ENCODE data around the gene CDK3.

The CDK3 gene

DNA sequence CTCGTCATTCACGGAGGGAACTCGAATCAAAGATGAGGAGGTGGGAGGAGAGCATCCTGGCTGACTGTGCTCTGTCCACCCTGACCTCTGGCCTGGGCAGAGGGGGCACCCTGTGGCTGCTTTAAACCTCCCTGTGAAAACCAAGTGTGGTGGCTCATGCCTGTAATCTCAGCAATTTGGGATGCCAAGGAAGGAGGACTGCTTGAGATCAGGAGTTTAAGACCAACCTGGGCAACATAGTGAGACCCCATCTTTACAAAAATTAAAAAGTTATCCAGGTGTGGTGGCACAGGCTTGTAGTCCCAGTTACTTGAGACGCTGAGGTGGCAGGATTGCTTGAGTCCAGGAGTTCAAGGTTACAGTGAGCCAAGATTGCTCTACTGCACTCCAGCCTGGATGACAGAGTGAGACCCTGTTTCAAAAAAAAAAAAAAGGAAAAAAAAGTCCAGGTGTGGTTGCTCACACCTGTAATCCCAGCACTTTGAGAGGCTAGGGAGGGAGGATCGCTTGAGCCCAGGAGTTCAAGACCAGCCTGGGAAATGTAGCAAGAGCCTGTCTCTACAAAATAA lies 5.8 kb upstream of the CDK3 start:
- DNase-seq = no peak

DNA sequence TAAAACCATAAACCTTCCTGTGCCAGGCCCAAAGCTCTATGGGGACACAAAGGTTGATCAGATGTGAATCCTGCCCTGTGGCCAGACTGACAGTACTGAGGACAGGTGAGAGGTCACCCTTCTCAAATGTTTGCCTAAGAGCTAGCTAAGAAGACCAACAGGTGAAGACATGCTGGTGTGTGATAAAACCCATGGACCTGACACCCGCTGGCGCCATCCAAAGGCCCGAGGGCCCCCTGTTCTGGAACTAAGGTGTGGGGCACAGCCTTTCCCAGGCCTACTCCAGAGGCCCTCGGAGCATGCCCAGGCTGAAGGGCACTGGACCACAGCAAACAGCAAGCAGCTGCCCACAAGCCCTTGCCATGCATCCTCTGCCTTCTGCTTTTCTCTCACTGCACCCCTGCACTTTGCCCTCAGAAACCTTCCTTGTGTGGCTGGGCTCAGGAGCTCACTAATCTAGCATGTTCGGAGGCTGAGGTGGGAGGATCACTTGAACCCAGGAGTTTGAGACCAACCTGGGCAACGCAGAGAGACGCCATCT lies 5.2 kb upstream of the CDK3 start:
- DNase-seq = no peak

DNA sequence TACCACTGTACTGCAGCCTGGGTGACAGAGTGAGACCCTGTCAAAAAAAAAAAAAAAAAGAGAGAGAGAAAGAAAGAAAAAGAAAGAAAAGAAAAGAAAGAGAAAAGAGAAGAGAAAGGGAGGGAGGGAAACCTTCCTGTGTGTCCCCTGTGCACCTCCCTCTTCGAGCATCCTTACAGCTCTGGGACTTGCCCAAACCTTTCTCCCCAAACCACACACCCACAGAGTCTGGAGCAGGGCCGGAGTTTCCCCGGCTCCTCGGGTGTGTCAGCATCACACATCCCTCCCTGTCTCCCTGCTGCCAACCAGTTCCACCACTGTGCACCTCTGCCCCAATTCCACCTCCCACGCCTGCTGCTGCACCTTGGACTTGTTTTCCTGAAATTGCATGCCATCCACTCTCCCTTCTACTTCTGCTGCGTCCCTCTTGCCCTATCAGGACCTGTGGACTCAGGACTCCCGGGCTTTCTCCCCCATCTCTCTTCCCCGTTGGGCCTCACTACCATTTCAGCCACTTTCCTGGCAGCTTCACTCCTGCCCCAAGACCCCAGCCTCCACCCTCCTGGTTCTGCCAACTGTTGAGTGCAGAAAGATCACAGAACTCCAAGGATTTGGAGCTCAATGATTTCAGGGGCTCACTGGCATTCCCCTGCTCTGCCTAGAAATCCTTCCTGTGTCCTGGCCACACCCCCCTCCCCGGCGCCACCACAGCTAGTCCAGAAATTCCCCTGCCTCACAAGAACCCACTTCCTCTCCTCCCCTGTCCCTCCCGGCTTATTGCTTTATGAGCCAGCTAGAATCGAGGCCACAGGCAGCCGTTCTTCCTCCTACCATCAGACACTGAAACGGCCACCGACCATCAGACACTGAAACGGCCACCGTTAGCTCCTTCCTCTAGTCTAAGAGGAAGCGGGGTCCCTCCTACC lies 3.7 kb upstream of the CDK3 start:
- DNase-seq = peak; percentile 82 to 88

DNA sequence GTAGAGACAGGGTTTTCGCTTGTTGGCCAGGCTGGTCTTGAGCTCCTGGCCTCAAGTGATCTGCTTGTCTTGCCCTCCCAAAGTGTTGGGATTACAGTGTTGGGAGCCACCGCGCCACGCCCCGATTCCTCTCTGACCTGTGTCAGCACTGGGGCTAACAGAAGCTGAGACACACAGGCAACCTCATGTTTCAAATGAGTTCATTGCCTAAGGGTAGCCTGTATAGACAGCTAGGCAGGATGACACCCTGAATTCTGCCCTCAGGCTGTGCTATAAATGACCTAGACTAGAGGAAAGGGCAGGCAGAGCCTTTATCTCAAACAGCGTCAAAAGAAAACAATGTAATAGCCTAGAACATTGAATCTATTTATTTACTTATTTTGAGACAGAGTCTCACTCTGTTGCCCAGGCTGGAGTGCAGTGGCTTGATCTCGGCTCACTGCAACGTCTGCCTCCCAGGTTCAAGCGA lies 2.3 kb upstream of the CDK3 start:
- DNase-seq = no peak

DNA sequence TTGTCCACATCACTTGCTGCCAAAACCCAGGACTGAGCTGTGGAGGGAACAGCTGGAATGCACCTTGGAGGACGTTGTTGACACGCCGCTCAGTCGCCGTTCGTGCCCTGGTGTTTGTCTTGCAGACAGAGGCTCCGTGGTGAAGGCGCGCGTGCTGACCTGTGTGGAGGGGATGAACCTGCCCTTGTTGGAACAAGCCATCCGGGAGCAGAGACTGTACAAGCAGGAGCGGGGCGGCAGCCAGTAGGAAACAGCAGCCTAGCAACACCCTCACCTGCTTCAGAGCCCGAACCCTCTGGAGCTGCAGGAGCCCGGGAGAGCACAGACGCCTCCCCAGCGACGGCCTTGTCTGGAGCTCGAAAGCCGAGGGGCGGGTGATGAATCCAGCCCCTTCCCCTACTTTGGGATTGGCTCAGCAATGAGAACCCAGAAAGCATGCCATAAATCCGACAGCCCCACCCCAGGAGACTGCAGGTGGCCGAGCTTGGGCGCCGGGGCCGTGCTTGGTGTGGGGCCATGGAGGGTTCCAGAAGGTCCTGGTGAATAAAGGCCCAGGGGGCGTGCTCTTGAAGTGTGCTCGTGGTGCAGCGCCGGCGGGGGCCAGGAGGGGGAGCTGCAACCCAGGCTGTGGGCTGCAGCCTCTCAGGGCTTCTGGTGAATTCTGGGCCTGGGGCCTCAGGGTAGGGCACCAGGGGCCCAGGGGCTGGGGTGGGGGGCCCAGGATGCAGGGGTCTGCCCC lies 470 bp upstream of the CDK3 start:
- peak; percentile 57 to 65 for DNase-seq

DNA sequence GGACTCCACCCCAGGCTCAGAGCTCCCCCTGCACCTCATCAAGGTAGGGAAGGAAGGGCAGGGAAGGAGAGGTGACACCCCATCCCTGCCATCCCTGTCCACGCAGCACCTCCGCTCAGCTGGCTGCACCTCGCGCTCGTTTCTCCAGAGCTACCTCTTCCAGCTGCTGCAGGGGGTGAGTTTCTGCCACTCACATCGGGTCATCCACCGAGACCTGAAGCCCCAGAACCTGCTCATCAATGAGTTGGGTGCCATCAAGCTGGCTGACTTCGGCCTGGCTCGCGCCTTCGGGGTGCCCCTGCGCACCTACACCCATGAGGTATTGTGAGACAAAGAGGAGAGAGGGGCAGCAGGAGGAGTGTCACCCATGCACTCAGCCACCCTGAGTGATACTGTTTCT lies 1.4 kb downstream of the CDK3 start:
- no peak for DNase-seq

DNA sequence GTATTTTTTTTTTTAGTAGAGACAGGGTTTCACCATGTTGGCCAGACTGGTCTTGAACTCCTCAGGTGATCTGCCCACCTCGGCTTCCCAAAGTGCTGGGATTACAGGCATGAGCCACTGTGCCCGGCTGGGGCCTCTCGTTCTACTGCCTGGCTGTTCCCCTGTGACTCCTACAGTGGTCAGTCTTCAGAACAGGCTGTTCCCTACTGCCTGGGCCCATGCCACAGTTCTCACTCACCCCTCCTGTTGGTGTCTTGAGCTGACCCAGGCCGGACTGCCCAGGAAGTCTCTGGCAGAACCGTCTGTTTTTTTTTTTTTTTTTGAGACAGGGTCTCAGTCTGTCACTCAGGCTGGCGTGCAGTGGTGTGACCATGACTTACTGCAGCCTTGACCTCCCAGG lies 3.3 kb downstream of the CDK3 start:
- DNase-seq = no peak

DNA sequence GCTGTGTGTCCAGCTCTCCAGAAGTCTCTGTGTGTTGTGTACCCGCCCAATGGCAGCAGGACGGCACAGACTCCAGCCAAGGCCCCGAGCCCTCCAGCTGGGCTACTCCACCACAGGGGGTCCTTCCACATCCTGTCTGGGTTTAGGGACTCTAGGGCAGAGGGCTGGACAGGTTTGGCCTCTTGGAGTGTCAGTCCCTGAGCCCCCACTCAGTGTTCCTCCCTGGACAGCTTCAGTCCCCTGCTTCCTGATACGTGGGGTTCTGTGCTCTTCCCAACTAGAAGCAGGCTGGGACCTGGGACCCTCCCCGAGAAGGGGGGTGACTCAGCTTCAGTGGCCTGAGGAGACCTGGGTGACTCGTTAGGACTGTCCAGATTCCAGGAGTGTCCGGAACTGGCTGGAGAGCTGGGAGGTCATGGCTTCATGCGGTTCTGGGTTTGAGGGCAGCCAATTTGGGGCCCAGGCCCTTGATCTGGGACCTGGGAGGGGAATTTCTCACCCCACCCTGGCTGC lies 4.2 kb downstream of the CDK3 start:
- DNase-seq = no peak

DNA sequence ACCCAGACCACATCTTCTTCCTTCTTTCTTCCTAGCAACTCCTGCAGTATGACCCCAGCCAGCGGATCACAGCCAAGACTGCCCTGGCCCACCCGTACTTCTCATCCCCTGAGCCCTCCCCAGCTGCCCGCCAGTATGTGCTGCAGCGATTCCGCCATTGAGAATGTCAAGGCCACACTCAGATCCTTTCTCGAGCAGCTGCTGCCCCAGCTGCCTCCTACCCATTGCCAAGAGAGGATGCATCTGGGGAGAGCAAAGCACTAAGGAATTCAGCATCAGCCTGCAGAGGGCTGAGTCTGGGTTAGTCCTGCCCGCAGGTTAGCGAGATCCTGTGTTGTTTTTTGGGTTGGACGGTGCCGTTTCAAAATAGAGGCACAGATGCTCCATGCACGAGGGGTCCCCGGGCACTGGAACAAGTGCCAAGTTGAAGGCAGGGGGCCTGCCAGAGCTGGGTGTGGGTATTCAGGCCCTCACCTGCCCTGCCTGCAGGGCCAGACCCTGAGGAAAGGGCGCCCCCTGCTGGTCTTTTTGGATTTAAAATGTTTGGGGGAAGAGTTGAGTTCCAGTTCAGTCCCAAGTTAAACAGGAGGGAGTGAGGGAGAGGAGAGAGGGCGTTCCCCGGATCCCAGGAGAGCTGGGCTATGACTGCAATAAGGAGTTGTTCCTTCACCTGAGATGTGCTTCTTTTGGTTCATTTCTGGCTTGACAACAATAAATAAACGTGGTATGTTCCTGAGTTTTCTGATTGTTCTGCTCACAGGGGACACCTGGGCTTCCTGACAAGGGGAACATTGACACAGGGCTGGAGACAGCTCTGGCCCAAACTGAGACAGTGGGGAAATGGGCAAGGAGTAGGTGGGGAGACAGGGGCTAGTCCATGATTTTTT lies 4.9 kb downstream of the CDK3 start:
- DNase-seq = peak; percentile 70 to 74

DNA sequence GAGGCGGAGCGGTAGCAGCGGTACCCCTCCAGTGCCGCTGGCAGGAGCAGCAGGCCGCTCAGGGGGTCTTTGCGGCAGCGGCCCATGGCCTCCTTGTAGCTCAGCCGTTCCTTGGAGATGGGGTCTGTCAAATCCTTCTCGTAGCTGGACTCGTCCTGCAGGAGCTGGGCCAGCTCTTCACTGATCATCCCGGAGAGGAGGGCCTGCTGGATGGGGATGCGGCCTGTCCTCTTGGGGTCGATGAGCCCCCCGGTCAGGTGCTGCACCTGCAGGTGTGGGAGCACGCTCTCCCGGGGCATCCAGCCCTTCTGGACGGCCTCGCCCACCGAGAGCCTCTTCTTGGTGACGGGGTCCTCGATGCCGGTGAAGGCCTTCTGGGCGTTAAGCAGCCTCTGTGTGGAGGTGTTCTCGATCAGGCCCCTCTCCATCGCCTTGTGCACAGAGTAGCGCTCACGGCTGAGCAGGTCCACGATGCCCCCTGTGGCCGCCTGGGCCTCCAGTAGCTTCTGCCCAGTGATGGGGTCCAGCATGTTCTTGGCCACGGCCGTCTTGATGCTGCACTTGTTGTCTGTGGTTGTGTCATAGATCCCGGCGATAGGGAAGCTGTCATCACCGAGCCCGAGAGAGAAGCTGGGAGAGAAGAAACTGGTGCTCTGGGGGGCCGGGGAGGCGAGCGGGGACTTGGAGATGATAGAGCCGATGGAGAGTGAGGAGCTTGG lies 6.6 kb downstream of the CDK3 start:
- DNase-seq = no peak

DNA sequence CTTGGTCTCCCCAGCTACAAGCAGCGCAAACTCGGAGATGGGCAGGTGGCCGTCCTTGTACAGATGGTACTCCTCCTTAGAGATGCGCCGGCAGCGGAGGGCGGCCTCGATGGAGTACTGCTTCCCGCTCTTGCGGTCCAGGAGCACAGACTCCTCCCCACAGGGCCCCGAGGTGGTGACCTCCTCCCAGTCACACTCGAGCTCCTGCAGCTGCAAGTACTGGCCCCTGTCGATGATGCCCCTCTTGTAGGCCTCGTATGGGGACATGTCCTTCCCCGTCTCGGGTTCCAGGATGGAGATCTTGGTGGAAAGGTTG lies 7.2 kb downstream of the CDK3 start:
- no peak for DNase-seq

DNA sequence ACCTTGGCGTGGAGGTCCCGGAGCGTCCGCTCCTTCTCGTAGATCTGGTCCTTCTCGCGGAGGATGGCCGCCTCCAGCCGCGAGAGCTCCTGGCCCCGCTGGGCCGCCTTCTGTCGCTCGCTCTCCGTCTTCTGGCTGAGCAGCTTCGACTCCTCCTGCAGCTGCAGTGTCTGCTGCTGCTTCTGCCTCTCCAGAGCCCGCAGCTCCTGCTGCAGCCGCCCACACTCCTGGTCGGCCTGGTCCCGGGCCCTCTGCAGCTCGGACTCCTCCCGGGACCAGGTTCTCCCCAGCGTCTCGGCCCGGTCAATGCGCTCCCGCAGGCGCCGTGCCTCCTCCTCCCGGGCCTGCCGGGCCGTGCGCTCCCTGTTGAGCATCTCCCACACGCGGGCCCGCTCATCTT lies 7.6 kb downstream of the CDK3 start:
- DNase-seq = no peak

DNA sequence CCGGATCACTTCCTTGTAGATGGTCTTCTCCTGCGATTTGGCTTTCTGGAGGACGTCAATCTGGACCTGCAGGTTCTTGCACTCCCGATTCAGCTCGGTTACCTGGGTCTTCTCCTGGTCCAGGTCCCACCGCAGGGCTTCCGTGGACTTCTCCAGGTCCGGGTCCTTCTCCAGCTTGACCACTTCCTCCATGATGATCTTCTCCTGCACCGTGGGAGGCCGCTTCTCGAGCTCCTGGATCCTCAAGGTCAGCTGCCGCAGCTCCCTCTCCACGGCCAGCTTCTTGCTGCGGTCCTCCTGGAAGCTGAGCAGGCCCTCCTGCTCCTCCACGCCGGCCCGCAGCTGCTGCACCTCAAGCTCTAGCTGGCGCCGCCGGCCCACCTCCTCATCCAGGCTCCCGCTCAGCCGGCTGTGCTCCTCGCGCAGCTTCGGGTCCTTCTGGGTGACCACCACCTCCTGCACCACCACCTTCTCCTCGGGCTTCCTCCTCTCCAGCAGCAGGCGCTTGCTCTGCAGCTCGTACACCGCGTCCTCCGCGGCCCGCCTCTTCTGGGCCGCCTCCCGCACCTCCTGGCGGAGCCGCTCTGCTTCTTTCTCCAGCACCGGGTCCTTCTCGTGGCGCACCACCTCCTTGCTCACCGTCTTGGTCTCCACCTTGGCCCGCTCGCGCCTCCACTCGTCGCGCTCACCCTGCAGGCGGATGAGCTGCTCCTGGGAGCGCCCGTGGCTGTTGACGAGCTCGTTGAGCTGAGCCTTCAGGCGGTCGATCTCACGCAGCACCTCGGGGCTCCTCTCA lies 8.2 kb downstream of the CDK3 start:
- no peak for DNase-seq

DNA sequence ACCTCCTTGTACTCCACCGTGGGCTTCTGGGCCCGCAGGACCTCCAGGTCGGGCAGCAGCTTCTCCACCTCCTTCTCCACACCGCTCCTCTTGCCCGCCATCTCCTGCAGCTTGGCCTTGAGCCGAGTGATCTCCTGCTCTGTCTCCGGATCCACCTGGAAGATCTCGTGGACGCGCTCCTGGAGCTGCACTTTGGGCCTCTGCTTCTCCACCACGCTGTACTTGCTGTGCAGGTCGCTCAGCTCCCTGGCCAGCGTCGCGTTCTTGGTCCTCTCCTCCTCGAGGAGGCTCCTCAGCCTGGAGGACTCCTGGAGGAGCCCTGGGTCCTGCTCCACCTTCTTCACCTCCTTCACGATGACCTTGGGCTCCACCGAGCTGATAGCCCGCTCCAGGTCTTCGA lies 8.8 kb downstream of the CDK3 start:
- DNase-seq = no peak

DNA sequence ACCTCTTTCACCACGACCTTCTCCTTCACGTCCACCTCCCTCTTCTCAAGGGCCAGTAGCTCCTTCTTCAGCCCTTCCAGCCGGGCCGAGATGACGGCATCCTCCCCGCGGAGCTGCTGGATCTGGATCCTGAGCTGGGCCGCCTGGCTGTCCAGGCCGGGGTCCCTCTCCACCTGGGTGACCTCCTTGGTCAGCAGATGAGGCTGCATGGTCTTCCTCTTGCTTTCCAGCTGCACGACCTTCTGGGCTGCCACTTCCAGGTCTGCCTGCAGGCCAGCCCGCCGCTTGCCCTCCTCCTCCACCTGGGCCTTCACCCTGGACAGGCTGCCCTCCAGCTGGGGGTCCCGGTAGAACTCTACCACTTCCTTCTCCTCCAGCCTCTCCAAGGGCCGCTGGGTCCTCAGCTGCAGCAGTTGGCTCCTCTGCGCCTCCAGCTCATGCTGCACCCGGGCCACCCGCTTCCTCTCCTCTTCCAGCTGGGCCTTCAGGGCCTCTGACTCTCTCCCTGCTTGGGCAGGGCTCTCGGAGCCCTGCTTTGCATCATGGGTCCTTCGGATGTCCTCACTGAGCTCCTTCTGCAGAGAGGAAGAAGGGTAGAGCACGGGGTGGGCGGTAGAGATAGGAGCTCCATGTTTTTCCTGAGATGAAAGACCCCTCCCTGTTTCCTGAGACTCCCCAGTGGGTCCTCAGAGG lies 9.5 kb downstream of the CDK3 start:
- peak in 1 of 2 donors; percentile 20 for DNase-seq

DNA sequence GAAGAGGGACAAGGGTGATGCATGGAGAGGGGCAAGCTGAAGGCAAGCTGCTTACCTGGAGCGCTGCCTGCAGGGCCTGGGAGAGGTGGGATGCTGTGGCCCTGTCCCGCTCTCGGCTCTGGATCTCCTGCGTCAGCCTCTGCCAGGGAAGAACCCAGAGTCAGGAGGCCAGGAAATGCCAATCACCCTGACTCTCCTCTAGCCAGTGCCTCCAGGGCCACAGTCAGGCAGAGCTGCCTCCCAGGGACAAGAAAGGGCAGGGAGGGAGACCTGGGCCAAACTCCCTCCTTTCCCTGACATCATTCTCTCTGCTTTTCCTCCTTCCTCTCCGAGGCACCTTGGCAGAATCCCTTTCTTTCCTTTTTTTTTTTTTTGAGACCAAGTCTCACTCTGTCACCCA lies 11.3 kb downstream of the CDK3 start:
- no peak for DNase-seq

DNA sequence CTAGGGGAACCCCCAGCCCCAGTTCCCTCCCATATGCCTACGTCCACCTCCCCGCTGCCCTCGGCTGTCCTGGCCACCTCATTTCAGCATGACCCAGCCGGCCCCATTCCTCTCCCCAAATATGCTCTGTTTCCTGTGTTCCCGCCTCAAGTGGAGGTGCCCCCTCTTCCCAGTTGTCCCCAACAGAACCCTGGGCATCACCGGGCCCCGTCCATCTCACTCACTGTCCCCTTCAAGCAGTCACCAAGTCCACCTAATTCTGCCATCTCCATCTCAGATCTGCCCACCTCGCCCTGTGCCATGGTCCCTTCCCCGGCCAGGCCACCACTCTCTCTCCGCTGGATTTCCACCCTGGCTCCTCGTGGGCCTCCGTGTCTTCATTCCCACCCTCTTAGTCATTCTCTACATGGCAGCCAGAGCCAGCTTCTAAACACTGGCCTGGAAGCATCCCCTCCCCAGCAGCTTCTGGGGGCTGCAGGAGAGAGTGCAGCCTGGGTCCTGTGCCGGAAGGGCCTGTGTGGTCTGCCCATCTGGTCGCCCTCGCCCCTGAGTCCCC lies 12.8 kb downstream of the CDK3 start:
- no peak for DNase-seq

DNA sequence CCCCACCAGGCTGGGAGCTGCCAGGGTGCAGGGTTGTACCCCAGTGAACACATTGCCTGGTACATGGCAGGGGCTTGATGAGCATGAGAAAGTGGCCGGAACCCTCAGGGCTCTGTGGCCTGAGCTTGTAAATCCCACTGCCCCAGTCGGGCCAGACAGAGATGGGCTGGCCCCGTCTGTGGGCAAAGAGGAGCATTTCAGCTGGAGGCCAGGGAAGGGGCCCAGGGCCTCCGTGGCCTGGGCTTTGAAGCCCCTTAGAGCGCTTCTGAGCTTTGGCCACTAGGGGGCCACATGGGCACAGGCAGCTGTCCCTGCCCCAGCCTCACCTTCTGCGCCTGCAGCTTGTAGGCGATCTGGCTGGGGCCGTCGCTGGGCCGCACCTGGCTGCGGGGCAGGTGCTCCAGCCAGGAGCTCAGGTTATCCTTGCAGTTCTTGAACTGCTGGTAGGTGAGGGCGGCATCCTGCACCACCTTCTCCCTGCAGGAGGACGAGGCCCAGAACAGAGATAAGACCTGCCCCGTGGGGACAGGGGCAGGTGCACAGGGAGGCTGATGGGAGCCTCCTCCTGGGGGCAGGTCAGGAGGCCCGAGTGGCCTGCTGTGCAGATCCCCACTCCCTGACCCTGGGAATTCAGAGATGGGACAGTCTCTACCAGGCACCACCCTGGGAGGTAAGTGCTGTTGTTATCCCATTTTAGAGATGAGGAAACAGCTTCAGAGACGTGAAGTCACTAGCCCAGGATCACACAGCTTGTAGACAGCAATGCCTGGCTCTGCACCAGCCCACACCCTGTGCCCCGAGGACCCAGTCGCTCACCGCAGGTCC lies 13.7 kb downstream of the CDK3 start:
- DNase-seq = peak; percentile 61 to 67

DNA sequence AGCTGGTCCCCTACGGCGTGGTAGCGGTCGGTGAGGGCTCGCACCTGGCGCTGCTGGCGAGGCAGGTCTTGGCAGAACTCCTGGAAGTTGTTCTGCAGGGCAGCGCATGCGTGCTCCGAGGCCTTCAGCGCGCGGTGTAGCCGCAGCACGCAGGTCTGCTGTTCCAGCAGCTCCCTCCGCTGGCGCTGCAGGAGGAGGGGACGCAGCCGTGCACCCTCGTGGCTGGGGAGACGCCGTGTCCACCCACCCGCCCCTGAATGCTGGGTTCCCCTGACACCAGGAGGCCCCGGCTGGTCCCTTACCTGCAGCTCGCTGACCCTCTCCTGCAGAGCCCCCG lies 14.2 kb downstream of the CDK3 start:
- DNase-seq = no peak

Measured in inflammatory macrophage (primary cell).